Ishikawa (cell line): ENCODE results near the gene KCNK10.

Source experiments
- CEBPB ChIP-seq: IDR thresholded peaks from 2 replicates; pipeline ENCODE4 v1.6.1; 2012
- CREB1 ChIP-seq: IDR thresholded peaks from 2 replicates; pipeline ENCODE4 v1.6.1; 2012; ENCODE audit warnings: low read depth
- EGR1 ChIP-seq: IDR thresholded peaks from 2 replicates; pipeline ENCODE4 v1.6.1; 2012
- EP300 ChIP-seq: IDR thresholded peaks from 2 replicates; pipeline ENCODE4 v1.6.1; 2012; ENCODE audit warnings: borderline replicate concordance
- FOXM1 ChIP-seq: IDR thresholded peaks from 2 replicates; pipeline ENCODE4 v1.6.1; 2012; ENCODE audit warnings: low read depth, borderline replicate concordance
- MAX ChIP-seq: IDR thresholded peaks from 2 replicates; pipeline ENCODE4 v1.6.1; 2012
- NFIC ChIP-seq: IDR thresholded peaks from 2 replicates; pipeline ENCODE4 v1.6.1; 2012
- RAD21 ChIP-seq: IDR thresholded peaks from 2 replicates; pipeline ENCODE4 v1.6.1; 2012; ENCODE audit warnings: low read depth
- REST ChIP-seq: IDR thresholded peaks from 2 replicates; pipeline ENCODE4 v1.6.1; 2012; ENCODE audit warnings: low read depth, mild to moderate bottlenecking
- TAF1 ChIP-seq: IDR thresholded peaks from 2 replicates; pipeline ENCODE4 v1.6.1; 2012; ENCODE audit warnings: low read depth, mild to moderate bottlenecking
- TCF12 ChIP-seq: IDR thresholded peaks from 2 replicates; pipeline ENCODE4 v1.6.1; 2012; ENCODE audit warnings: low read depth
- TEAD4 ChIP-seq: IDR thresholded peaks from 2 replicates; pipeline ENCODE4 v1.6.1; 2012
- YY1 ChIP-seq: IDR thresholded peaks from 2 replicates; pipeline ENCODE4 v1.6.1; 2012; ENCODE audit warnings: low read depth
- ZBTB7A ChIP-seq: IDR thresholded peaks from 2 replicates; pipeline ENCODE4 v1.6.1; 2012; ENCODE audit warnings: low read depth
- TF ChIP-seq, protein P1 (sequence below): IDR thresholded peaks from 2 replicates; pipeline ENCODE4 v1.6.1; 2012

The KCNK10 gene

GRCh38 chr14:88252498-88252897, 70.6 kb downstream of the KCNK10 start:
- TF ChIP-seq RAD21 (no peak), TEAD4 (no peak), MAX (no peak), FOXM1 (no peak), TAF1 (no peak), YY1 (no peak), CREB1 (no peak), CEBPB (no peak), NFIC (no peak), ZBTB7A (no peak), EGR1 (no peak), REST (no peak)

GRCh38 chr14:88251650-88252049, 71.4 kb downstream of the KCNK10 start:
- TF ChIP-seq, protein P1, sequence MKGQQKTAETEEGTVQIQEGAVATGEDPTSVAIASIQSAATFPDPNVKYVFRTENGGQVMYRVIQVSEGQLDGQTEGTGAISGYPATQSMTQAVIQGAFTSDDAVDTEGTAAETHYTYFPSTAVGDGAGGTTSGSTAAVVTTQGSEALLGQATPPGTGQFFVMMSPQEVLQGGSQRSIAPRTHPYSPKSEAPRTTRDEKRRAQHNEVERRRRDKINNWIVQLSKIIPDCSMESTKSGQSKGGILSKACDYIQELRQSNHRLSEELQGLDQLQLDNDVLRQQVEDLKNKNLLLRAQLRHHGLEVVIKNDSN, result no peak
- no peak for TF ChIP-seq EGR1
- TF ChIP-seq CEBPB, result no peak
- no peak for TF ChIP-seq YY1

GRCh38 chr14:88249266-88249665, 73.8 kb downstream of the KCNK10 start:
- TF ChIP-seq, protein P1, result no peak
- no peak for TF ChIP-seq TAF1
- TF ChIP-seq RAD21, result no peak
- no peak for TF ChIP-seq TEAD4
- no peak for TF ChIP-seq YY1
- no peak for TF ChIP-seq FOXM1
- TF ChIP-seq EGR1, result no peak
- no peak for TF ChIP-seq ZBTB7A
- no peak for TF ChIP-seq TCF12
- no peak for TF ChIP-seq REST
- no peak for TF ChIP-seq NFIC
- no peak for TF ChIP-seq MAX
- no peak for TF ChIP-seq EP300
- no peak for TF ChIP-seq CREB1
- TF ChIP-seq CEBPB, result no peak

DNA sequence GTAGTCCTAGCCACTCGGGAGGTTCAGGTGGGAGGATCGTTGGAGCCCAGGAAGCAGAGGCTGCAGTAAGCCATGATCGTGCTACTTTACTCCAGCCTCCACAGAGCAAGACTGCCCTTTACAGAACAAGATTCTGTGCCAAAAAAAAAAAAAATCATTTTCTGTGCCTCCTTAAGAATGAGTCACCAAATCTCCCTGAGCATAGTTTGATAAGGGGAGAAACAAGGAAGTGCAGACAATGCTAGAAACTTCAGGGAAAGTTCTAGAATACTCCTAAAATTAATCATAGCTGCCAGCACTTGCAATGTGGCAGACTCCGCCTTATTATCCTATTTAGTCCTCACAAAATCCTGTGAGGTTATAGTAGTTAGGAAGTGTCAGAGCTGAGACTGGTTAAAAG, 74.5 kb downstream of the KCNK10 start:
- TF ChIP-seq CREB1 (no peak), EP300 (no peak), EGR1 (no peak), RAD21 (no peak), CEBPB (no peak), TAF1 (no peak)

GRCh38 chr14:88247228-88247627, 75.8 kb downstream of the KCNK10 start:
- TF ChIP-seq TAF1, result no peak
- TF ChIP-seq EP300, result no peak
- TF ChIP-seq, protein P1, result no peak
- TF ChIP-seq EGR1, result no peak
- no peak for TF ChIP-seq CEBPB

GRCh38 chr14:88245321-88245720, 77.7 kb downstream of the KCNK10 start:
- no peak for TF ChIP-seq ZBTB7A
